IMR-90 (cell line): Measurements from ENCODE around the gene CCNI2. TPM values are rescaled to one million over a fixed set of nuclear protein-coding genes. Genes with fewer than 3 reads are reported as not detected.

Source experiments
- ATAC-seq: fragments of 200-7000 bp; cut with Tn5 transposase; 2 replicates; pipeline ENCODE4 v1.9.1; 2020; ENCODE audit warnings: low read depth, mild to moderate bottlenecking, moderate library complexity
- BruUV-seq: library from RNA; stranded (reverse); fragments of 400-500 nt; replicated peaks from 2 replicates; lab custom pipeline; 2021; lab: Mats Ljungman, UMichigan
- CTCF ChIA-PET: fragments of 300-600 bp; formaldehyde crosslinking; extraction: SDS; loops from one replicate; lab custom pipeline; 2021; ENCODE audit warnings: antibody characterized with exemption; lab: Yijun Ruan, JAX
- POLR2A ChIA-PET: fragments of 300-600 bp; sonication (Branson Sonifier 250); formaldehyde crosslinking; loops from one replicate; lab custom pipeline; 2022; ENCODE audit warnings: antibody characterized with exemption; ENCODE audit not compliant: unreplicated experiment; lab: Charles Lee
- DNase-seq: peaks from one replicate; pipeline ENCODE4 v3.0.0; 2013
- H2AFZ ChIP-seq: replicated peaks from 2 replicates; pipeline ENCODE3; 2013; ENCODE audit warnings: low read length, mild to moderate bottlenecking; ENCODE audit not compliant: poor library complexity
- H2AK5ac ChIP-seq: 2 replicates; pipeline ENCODE4 v1.6.1; 2013; ENCODE audit warnings: low read depth, low read length, inconsistent platforms
- H2AK9ac ChIP-seq: replicated peaks from 2 replicates; pipeline ENCODE3; 2013; ENCODE audit warnings: mild to moderate bottlenecking, low read depth, low read length, moderate library complexity; ENCODE audit not compliant: poor library complexity
- H2BK120ac ChIP-seq: 2 replicates; pipeline ENCODE4 v1.6.1; 2013; ENCODE audit warnings: low read depth, low read length, inconsistent platforms
- H2BK15ac ChIP-seq: 3 replicates; pipeline ENCODE4 v1.6.1; 2013; ENCODE audit warnings: low read depth, low read length, inconsistent platforms
- H2BK20ac ChIP-seq: 2 replicates; pipeline ENCODE4 v1.6.1; 2013; ENCODE audit warnings: low read depth, mild to moderate bottlenecking, inconsistent platforms, low read length, moderate library complexity
- H2BK5ac ChIP-seq: 2 replicates; pipeline ENCODE4 v1.6.1; 2013; ENCODE audit warnings: mild to moderate bottlenecking, low read depth, low read length, inconsistent platforms; ENCODE audit not compliant: poor library complexity, severe bottlenecking
- H3K14ac ChIP-seq: replicated peaks from 2 replicates; pipeline ENCODE4 v1.6.1; 2013; ENCODE audit warnings: low read depth, low read length, inconsistent platforms
- H3K18ac ChIP-seq: 2 replicates; pipeline ENCODE4 v1.6.1; 2013; ENCODE audit warnings: low read depth, low read length, control low read depth
- H3K23ac ChIP-seq: 2 replicates; pipeline ENCODE4 v1.6.1; 2013; ENCODE audit warnings: low read depth, low read length, inconsistent platforms
- H3K27ac ChIP-seq: 2 replicates; pipeline ENCODE4 v1.5.1; 2013; ENCODE audit warnings: mild to moderate bottlenecking, control low read depth, low read length; ENCODE audit not compliant: insufficient read depth
- H3K27me3 ChIP-seq: 2 replicates; pipeline ENCODE4 v1.6.1; 2013; ENCODE audit warnings: low read length; ENCODE audit not compliant: control insufficient read depth, insufficient read depth
- H3K36me3 ChIP-seq: 2 replicates; pipeline ENCODE4 v1.6.1; 2013; ENCODE audit warnings: low read length, mixed read lengths; ENCODE audit not compliant: control insufficient read depth, insufficient read depth
- H3K4ac ChIP-seq: 2 replicates; pipeline ENCODE4 v1.6.1; 2013; ENCODE audit warnings: low read depth, low read length, inconsistent platforms
- H3K4me1 ChIP-seq: 2 replicates; pipeline ENCODE4 v1.6.1; 2013; ENCODE audit warnings: low read length, mixed read lengths; ENCODE audit not compliant: control insufficient read depth, insufficient read depth
- H3K4me2 ChIP-seq: 2 replicates; pipeline ENCODE4 v1.6.1; 2013; ENCODE audit warnings: low read depth, mild to moderate bottlenecking, control low read depth, low read length, moderate library complexity
- H3K4me3 ChIP-seq: 2 replicates; pipeline ENCODE4 v1.5.1; 2013; ENCODE audit warnings: low read depth, mild to moderate bottlenecking, control low read depth, low read length, moderate library complexity; ENCODE audit not compliant: insufficient read depth
- H3K56ac ChIP-seq: 2 replicates; pipeline ENCODE4 v1.6.1; 2013; ENCODE audit warnings: low read length, inconsistent platforms; ENCODE audit not compliant: insufficient read depth; ENCODE audit errors: extremely low read depth
- H3K79me1 ChIP-seq, 2 experiments: 2 replicates each; pipeline ENCODE4 v1.6.1; 2013; ENCODE audit warnings: low read length in 2 of 2, inconsistent platforms in 1 of 2, low read depth in 1 of 2
- H3K9ac ChIP-seq: 2 replicates; pipeline ENCODE4 v1.6.1; 2013; ENCODE audit warnings: low read depth, low read length, control low read depth
- H3K9me1 ChIP-seq: 2 replicates; pipeline ENCODE4 v1.6.1; 2013; ENCODE audit warnings: low read length, inconsistent platforms; ENCODE audit not compliant: insufficient read depth
- H3K9me3 ChIP-seq: 2 replicates; pipeline ENCODE4 v1.6.1; 2013; ENCODE audit warnings: low read length; ENCODE audit not compliant: control insufficient read depth, insufficient read depth
- H4K20me1 ChIP-seq: 2 replicates; pipeline ENCODE4 v1.6.1; 2013; ENCODE audit warnings: low read length, inconsistent platforms; ENCODE audit not compliant: insufficient read depth
- H4K5ac ChIP-seq: 2 replicates; pipeline ENCODE4 v1.6.1; 2013; ENCODE audit warnings: mild to moderate bottlenecking, low read depth, low read length, control low read depth
- H4K8ac ChIP-seq, 2 experiments: 2 replicates each; pipeline ENCODE4 v1.6.1; 2013; ENCODE audit warnings: low read depth in 2 of 2, low read length in 2 of 2, control low read depth in 1 of 2, inconsistent platforms in 1 of 2
- H4K91ac ChIP-seq: 2 replicates; pipeline ENCODE4 v1.6.1; 2013; ENCODE audit warnings: low read depth, low read length, inconsistent platforms; ENCODE audit not compliant: insufficient read depth
- BHLHE40 ChIP-seq: fragments of 150-350 bp; IDR thresholded peaks from 2 replicates; pipeline ENCODE4 v1.6.1; 2016; ENCODE audit warnings: mild to moderate bottlenecking, low read depth, low read length
- CEBPB ChIP-seq: IDR thresholded peaks from 2 replicates; pipeline ENCODE4 v1.6.1; 2012; ENCODE audit warnings: low read depth, low read length, improper control_type of control experiment
- CHD1 ChIP-seq: IDR thresholded peaks from 2 replicates; pipeline ENCODE4 v1.6.1; 2012; ENCODE audit warnings: low read depth, low read length, improper control_type of control experiment
- CTCF ChIP-seq: conservative IDR thresholded peaks from 2 replicates; pipeline ENCODE4 v1.5.1; 2012; ENCODE audit warnings: mild to moderate bottlenecking, low read depth, low read length, improper control_type of control experiment
- ELK1 ChIP-seq: fragments of 150-350 bp; IDR thresholded peaks from 2 replicates; pipeline ENCODE4 v1.6.1; 2016; ENCODE audit warnings: low read depth, mild to moderate bottlenecking, low read length, moderate library complexity, borderline replicate concordance
- FOS ChIP-seq: fragments of 150-350 bp; IDR thresholded peaks from 2 replicates; pipeline ENCODE4 v1.6.1; 2016; ENCODE audit warnings: low read depth, low read length
- MAFK ChIP-seq: IDR thresholded peaks from 2 replicates; pipeline ENCODE4 v1.6.1; 2012; ENCODE audit warnings: low read depth, low read length, improper control_type of control experiment
- MXI1 ChIP-seq: IDR thresholded peaks from 2 replicates; pipeline ENCODE4 v1.6.1; 2012; ENCODE audit warnings: low read depth, mild to moderate bottlenecking, low read length, moderate library complexity, borderline replicate concordance
- NFE2L2 ChIP-seq: fragments of 150-350 bp; IDR thresholded peaks from 2 replicates; pipeline ENCODE4 v1.6.1; 2016; ENCODE audit warnings: low read depth, mild to moderate bottlenecking, low read length
- POLR2A ChIP-seq: IDR thresholded peaks from 2 replicates; pipeline ENCODE4 v1.6.1; 2012; ENCODE audit warnings: mild to moderate bottlenecking, low read depth, low read length
- RAD21 ChIP-seq: IDR thresholded peaks from 2 replicates; pipeline ENCODE4 v1.6.1; 2012; ENCODE audit warnings: low read length, improper control_type of control experiment
- RFX5 ChIP-seq: IDR thresholded peaks from 2 replicates; pipeline ENCODE4 v1.8.0; 2012; ENCODE audit warnings: low read depth, mild to moderate bottlenecking, low read length, moderate library complexity
- WGBS, 2 experiments: methylation state at CpG; one replicate each; pipeline versions ENCODE4 v1.1.5 to v1.1.7; 2013; ENCODE audit warnings: missing lambda C conversion rate in 2 of 2; ENCODE audit not compliant: insufficient read length in 1 of 2; ENCODE audit errors: extremely low coverage in 2 of 2; 5-methylcytosine and 5-hydroxymethylcytosine counted together
- dilution Hi-C: fragments of 300-500 bp; cut with HindIII; formaldehyde crosslinking; loops from one replicate; pipeline ENCODE4 v1.14.3; 2018; ENCODE audit warnings: low sequenced_read_pairs; ENCODE audit not compliant: unreplicated experiment
- in situ Hi-C: fragments of 300-500 bp; cut with MboI; formaldehyde crosslinking; loops from 3 replicates; pipeline ENCODE4 v1.14.3; 2019; ENCODE audit warnings: low sequenced_read_pairs, inconsistent platforms, mixed read lengths
- intact Hi-C: fragments of 100-400 bp; cut with micrococcal nuclease; formaldehyde crosslinking; loops from 2 replicates; pipeline ENCODE4 v1.10.0; 2022
- polyA plus RNA-seq, 3 experiments: library from polyadenylated mRNA; depleted of rRNA; stranded (reverse); fragments of >200 nt; gene quantifications; 2 replicates each; pipeline ENCODE4 v1.2.3, GENCODE V29; 2012; ENCODE audit warnings: low replicate concordance in 1 of 3
- total RNA-seq: library from RNA; depleted of rRNA; stranded (reverse); fragments of >200 nt; gene quantifications from 2 replicates; pipeline ENCODE4 v1.2.3, GENCODE V29; 2012

The CCNI2 gene
- total and polyA plus RNA-seq, 2 of the 4 experiments (the other 2 are of a cell fraction) = not detected

GRCh38 chr5:132780577-132780976 is 33.4 kb downstream of the CCNI2 start:
- Histone ChIP-seq H4K8ac (no peak overlapping the region), H4K20me1 (0 out of 2 replicates have a peak, but pooled peaks cover 1% of the 10 kb centered on the region), H3K36me3 (no peaks in the 10 kb centered on the region), H3K4me1 (peaks cover 16% of the 10 kb centered on the region), H4K5ac (no peak overlapping the region), H3K14ac (no peak overlapping the region), H3K18ac (no peak overlapping the region), H3K4me3 (no peak overlapping the region), H3K9ac (no peak overlapping the region), H3K23ac (no peak overlapping the region), H2BK120ac (no peak overlapping the region), H2AK5ac (no peak overlapping the region), H3K9me3 (no peaks in the 10 kb centered on the region), H2AK9ac (no peak overlapping the region), H3K27me3 (no peaks in the 10 kb centered on the region), H3K79me1 (peaks cover under 1 to 20% of the 10 kb centered on the region in 2 experiments; a peak in 3 of 4 replicates), H3K56ac (no peak overlapping the region), H2BK5ac (no peak overlapping the region), H4K91ac (no peak overlapping the region), H2BK15ac (no peak overlapping the region), H3K9me1 (peaks cover 9% of the 10 kb centered on the region), H3K4ac (no peak overlapping the region), H3K27ac (no peak overlapping the region), H2BK20ac (no peak overlapping the region), H3K4me2 (no peak overlapping the region), H2AFZ (no peak overlapping the region)
- WGBS, 2 experiments = no CpG with 5 or more reads among the region's 1 CpG
- intact Hi-C loops = no loop called here
- ATAC-seq (no peak), DNase-seq (no peak)
- TF ChIP-seq CEBPB (no peak), FOS (no peak), RFX5 (no peak), BHLHE40 (no peak), ELK1 (no peak), CHD1 (no peak), CTCF (no peak), NFE2L2 (no peak), MAFK (no peak), RAD21 (no peak), POLR2A (no peak), MXI1 (no peak)
- CTCF ChIA-PET = interaction anchor here (0.6 kb wide), 1 partner anchor 19 kb away, joined by 3 read pairs; no protein-coding TSS in a partner anchor
- POLR2A ChIA-PET = no interaction called here
- no TSS peak for BruUV-seq
- dilution Hi-C loops = no loop called here
- in situ Hi-C loops = no loop called here
